ENCODE data around the gene S1PR3.

Gene S1PR3

DNA sequence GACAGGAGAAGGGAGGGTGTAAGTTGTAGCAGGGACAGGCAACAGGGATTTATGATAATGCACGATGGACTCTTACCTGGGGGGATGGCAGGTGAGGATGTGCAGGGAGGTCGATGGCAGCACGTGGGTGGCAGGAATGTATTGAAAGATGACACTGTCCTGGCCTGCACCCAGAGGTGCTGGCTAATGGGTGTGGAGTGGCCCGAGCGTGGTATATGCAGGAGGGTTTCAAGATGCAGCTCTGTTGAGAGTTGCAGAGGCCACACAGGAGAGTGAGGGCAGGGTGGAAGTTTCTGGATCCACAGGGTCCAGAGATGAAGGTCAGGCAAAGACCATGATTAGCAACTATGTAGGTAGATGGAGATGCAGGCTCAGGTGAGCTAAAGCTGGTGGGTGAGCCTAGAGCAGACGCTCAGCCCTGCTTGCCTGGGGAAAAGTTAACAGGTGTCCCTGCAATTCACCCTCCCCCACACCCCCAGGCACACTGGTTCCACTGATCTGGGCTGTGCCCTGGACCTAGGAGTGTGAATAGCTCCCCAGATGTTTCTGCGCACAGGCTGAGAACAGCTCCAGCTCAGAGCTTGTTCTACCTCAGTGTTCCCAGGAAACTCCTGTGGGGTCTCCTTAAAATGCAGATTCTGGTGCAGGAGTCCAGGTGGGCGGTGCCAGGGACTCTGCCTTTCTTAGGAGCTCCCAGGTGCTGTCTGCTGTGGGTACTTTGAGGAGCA lies 21.5 kb upstream of the S1PR3 start:
- no peak for DNase-seq

- no peak for DNase-seq
Observed at GRCh38 chr9:88971131-88971960, 19.9 kb upstream of the S1PR3 start.

GRCh38 chr9:88972401-88972800 lies 18.9 kb upstream of the S1PR3 start:
- no peak for DNase-seq

GRCh38 chr9:88973281-88974045 lies 17.8 kb upstream of the S1PR3 start:
- DNase-seq, result no peak

DNA sequence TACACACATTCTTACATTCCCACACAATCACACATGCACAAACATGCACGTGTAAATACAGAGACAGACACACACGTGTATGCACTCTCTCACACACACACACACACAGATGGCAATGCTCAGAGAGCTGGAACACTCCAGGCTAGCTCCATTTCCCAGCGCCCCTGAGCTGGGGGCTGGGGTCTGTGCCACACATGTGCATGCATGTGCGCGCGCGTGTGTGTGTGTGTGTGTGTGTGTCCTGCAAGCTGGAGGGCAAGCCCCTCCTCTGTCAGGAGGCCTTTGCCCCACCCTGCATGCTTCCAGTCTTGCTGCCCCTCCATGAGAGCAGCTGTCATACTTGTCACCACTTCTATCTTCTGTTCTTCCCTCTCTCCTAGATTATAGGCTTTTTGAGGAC lies 16.6 kb upstream of the S1PR3 start:
- no peak for DNase-seq

- DNase-seq, result no peak
Observed at GRCh38 chr9:88975966-88976889, 15.0 kb upstream of the S1PR3 start.

- peak; percentile 46 for DNase-seq
Observed at GRCh38 chr9:88976890-88977257, 14.4 kb upstream of the S1PR3 start.

- DNase-seq, result no peak
Observed at GRCh38 chr9:88978034-88978433, 13.2 kb upstream of the S1PR3 start.

GRCh38 chr9:88979021-88979420 lies 12.2 kb upstream of the S1PR3 start:
- no peak for DNase-seq

GRCh38 chr9:88979791-88980190 lies 11.5 kb upstream of the S1PR3 start:
- no peak for DNase-seq

DNA sequence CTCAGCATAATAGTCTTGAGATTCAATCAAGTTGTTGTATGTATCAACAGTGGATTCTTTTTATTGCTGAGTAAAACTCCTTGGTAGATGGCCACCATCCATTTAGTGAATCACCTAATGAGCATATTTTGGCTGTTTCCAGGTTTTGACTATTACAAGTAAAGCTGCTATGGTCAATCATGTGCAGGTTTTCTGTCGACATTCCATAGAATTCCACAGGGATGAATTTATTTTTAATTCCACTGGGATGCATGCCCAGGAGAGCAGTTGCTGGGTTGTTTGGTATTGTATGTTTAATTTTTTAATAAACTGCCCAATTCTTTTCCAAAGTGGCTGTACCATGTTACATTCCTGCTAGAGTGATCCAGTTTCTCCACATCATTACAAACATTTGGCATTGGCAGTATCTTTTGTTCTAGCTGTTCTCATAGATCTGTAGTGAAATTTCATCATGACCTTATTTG lies 10.5 kb upstream of the S1PR3 start:
- DNase-seq, result no peak

- no peak for DNase-seq
Observed at GRCh38 chr9:88983865-88984542, 7.3 kb upstream of the S1PR3 start.

GRCh38 chr9:88984543-88984883 lies 6.8 kb upstream of the S1PR3 start:
- DNase-seq, result no peak

GRCh38 chr9:88985616-88986015 lies 5.7 kb upstream of the S1PR3 start:
- no peak for DNase-seq

GRCh38 chr9:88986776-88987175 lies 4.5 kb upstream of the S1PR3 start:
- no peak for DNase-seq

DNA sequence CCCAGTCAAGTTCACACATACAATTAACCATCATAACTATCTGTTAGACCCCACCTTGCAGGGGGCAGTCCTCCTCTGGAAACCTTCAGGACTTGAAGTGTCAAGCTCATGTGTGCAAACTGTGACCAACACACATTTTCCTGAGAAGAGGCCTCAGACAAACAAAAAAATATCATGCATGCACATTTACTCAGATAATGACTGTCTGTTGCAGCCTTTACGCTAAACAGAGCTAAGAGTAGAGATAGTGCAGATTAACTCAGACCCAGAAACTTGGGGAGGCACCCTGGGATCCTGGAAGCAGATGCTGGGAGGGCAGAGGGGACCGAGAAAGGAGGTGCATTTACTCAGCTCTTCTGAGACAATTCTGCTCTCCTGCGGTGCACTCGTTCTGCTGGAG lies 3.6 kb upstream of the S1PR3 start:
- no peak for DNase-seq

DNA sequence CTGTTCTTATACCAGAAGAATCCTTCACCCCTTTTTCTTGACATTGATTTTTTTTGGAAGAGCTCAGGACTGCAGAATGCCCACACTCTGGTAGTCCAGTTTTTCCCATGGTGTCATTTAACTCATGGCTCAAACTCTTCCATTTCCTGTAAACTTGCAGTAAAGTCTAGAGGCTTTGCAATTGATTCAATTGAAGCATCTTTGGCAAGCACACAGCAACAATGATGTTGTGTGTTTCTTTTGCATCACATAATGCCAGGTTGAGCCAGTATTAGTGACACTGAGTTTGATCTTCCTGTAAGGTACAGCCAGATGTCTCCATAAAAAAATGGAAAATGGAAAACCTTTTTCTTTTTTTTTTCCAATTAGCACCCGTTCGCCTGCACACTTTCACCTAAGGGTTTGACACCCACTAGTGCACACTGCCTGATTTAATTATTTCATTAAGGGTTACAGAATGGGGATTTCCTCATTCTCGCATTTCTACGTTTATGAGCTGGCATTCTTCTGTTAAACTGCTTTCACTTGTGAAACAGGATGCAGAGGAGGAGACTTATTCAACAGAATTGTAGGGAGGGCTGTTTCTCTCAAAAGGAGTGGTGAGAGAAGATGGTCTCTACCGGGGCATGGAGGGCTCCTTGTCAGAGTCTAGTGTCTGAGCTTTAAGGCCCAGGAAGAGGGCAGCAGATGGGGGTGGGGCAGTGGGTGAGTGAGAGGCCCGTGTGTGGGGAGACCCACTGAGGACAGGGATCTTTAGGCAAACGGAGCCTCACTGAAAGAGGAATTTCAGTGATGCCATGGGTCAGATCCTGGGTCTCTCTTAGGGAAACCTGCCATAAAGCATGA lies 2.2 kb upstream of the S1PR3 start:
- DNase-seq, result no peak

DNA sequence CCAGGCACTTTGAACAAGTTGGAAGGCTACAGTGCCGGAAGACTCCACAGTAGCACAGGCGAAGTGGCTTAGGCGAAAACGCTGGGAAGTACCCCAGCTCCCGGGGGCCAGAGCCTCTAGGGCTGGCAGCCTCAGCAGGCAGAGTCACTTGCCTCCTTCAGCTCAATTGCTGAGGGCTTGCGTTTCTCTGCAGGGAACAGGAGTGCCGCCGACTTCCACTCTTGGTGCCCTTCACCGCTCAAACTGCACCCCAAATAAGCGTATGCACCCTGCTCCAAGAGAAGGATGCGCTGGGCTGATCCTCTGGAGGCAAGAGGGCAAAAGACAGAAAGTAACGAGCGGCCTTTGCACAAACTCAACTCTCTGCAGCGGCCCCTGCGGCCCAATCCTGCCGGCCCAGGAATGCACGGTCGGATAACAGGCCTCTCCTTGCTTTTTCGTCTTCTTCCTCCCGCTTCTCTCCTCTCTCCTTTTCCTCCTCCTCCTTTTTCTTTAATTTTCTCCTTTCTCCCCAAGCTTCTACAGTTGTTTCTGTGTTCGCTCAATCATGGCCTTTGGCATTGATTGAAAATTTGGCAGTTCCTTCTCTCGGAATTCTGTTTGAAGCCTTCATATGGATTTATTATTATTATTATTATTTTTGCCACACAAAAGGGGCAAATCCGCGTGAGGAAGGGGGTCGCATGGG lies 1.1 kb upstream of the S1PR3 start:
- no peak for DNase-seq

- DNase-seq, result peak; percentile 26
Observed at GRCh38 chr9:88990729-88991065, 571 bp upstream of the S1PR3 start.

DNA sequence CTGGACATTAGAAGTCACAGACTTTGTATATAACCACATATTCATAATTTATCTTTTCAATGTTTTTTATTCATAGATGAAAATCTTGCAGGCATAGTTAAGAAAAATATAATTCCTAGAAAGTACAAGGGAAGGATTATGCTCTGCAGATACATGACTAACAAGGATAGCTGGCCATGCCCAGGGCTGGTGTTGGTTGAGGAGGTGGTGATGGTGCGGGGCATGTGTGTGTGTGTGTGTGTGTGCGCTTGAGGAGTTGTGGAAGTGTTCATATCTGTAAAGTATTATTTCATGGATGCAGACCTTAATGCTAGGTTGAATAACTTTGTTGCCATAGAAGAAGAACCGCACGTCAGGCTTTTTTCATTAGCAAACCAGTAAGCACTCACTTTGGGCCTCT lies 1.3 kb downstream of the S1PR3 start:
- no peak for DNase-seq

- no peak for DNase-seq
Observed at GRCh38 chr9:88993327-88993726, 2.1 kb downstream of the S1PR3 start.

Data from NCI-H82 (cell line).